Kasumi-1 (cell line): Measurements from ENCODE around the gene PARD6B.
"Not testable (repeated sequence)": the region's sequence is repeated elsewhere in the genome, so short reads cannot be mapped to it uniquely, and the experiment has no call there.

Source experiments
- DNase-seq, 2 experiments: peaks; one replicate each; lab custom pipeline; 2025; lab: John Stamatoyannopoulos, UW

PARD6B gene

DNA sequence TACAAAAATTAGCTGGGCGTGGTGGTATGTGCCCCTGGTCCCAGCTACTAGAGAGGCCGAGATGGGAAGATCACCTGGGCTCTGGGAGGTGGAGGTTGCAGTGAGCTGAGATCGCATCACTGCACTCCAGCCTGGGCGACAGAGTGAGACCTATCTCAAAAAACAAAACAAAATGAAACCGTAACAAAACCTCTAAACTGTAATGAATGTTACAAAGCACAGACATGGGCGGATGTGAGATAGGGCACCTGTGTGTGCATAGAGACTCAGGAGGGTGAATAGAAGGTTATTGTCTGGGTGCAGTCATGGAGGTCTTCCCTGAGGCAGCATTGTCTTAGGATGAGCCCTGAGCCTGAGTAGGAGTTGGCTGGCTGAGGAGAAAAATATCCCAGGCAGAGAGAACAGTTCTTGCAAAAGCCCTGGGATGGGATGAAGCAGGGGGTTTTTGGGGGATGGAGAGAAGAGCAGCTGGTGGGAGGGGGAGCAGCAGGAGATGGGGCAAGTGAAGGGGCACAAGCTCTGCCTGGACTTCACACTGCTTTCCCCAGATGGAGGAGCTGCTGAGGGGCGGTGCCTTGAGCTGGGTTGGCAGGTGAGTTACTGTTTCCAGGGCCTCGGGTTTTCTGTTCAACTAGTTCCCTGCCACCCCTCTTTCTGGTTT is 68.6 kb downstream of the PARD6B start:
- no peak for DNase-seq

DNA sequence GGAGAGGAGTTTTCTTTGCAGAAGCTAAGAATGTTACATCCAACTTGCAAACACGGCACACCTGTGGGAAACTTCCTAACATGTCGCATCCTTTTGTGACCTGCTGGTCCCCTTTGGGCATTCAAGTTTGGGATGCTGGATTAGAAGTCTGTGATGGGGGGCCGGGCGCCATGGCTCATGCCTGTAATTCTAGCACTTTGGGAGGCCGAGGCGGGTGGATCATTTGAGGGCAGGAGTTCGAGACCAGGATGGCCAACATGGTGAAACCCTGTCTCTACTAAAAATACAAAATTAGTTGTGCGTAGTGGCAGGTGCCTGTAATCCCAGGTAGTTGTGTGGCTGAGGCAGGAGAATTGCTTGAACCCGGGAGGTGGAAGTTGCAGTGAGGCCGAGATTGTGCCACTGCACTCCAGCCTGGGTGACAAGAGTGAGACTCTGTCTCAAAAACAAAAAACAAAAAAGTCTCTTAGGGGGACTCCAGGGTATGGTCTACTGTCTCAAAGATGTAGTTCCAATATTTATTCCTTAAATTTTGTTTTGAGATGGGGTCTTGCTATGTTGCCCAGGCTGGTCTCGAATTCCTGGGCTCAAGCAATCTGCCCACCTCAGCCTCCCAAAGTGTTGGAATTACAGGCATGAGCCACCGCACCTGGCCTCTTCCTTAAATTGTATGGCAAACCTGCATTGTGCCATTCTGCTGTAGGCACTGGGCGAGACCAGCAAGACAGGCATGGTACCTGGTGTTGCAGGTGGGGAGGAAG is 69.8 kb downstream of the PARD6B start:
- not testable (repeated sequence) for DNase-seq

DNA sequence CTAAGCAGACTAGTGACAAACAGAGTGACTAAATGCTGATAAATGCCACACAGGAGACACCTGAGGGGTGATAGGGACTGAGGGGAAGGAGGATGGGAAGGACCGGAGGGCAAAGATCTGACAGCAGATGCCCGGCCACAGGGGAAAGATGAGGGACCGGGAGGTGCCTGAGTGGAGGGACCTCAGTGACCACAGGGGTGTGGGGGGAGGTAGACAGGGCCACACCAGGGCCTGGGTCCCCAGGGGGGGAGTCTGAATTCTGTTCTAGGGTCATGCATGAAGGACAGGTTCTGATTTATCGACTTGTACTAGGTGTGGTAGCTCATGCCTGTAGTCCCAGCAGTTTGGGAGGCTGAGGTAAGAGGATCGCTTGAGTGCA is 70.4 kb downstream of the PARD6B start:
- DNase-seq = no peak

DNA sequence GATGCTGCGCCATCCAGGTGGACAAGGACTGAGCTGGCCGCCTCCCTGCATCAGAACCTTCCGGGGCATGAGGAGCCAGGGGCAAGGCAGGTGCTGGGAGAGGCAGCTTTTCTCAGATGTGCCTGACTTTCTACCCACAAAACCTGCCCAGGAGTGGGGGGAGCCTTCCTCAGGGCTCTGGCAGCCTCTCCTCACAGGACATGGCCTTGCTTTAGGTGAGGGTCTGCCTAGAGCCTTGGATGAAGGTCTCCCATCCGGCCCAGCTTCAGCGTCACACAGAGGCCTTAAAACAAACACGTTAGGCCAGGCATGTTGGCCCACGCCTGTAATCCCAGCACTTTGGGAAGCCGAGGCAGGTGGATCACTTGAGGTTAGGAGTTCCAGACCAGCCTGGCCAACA is 70.9 kb downstream of the PARD6B start:
- no peak for DNase-seq

DNA sequence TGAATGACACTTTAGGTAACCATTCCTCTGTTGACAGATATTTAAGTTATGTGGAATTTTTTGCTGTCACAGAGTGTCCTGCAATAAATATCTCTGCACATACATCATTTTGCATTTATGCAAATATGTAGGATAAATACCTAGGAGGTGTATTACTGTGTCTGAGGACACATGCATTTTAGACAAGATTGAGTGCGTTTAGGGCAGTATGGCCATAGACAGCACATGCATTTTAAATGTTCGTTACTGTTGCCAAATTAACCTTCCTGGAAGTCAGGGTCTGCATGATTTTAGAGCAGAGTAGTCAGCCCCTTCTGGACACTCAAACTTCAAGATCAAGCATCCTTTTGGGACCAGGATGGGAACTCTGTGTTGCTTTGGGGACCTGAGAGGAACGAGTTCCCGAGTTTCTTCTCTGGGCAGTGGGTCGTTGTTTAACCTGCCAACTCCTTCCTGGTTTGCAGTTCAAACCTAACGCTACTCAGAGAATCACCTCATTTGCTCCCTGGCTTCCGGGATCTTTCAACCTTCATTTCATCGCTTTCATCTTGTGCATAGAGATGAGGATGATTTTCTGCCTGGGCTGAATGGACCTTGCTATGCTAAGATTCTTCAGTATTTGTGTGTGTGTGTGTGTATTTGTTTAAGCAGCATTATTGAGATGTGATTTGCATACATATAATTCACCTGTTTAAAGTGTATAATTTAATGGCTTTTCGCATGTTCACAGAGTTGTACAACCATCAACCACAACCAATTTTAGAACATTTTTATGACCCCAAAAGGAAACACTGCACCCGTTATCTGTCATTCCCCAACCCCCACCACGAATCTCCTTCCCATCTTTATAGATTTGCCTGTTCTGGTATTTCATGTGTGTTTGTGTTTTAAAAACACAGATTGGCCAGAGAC is 73.3 kb downstream of the PARD6B start:
- DNase-seq = no peak

DNA sequence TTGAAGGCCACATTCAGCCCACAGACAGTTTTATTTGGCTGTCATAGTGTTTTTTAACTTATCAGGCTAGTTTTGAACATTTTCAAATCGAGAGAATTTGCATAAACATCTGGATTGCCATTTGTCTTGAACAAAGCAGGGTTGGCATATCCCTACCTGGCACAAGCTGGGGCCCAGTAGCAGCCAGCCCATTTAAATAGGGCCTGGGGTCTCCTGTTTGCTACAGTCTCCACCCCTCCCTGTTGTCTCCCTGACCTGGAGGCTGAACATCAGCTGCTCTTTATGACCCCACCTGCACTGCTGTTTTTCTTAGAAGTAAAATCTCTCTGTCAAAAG is 73.9 kb downstream of the PARD6B start:
- no peak for DNase-seq

DNA sequence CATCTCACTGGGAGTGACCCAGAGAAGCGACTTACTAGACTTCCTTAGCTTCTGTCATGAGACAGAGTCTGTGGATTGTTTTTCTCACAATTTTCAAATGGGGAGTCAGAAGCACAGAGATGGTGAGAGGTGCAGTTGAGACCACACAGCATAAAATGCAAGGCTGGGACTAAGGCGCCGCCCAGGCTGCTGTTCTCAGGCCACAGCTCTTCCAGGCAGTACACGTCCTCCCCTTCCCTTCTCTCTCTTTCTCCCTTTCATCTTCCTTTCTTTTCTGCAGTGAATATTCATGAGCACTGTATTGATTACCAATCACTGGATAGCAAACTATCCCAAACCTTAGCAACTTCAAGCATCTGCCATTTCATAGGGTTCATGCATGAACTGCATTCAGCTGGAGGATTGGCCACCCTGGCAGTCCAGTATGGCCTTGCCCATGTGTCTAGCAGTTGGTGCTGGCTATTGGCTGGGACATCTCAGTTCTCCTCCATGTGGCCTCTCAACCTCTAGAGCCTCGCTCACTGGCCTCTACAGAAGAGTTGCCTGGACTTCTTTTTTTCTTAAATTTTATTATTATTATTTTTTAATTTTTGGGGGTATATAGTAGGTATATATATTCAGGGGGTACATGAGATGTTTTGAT is 74.9 kb downstream of the PARD6B start:
- no peak for DNase-seq
